NCI-H2227 (cell line): Measurements from ENCODE around the gene NLRP12.
"Not testable (repeated sequence)": the region's sequence is repeated elsewhere in the genome, so short reads cannot be mapped to it uniquely, and the experiment has no call there.

Source experiments
- DNase-seq: peaks from one replicate; lab custom pipeline; 2025; ENCODE audit not compliant: unreplicated experiment; lab: John Stamatoyannopoulos, UW

The NLRP12 gene, protein sequence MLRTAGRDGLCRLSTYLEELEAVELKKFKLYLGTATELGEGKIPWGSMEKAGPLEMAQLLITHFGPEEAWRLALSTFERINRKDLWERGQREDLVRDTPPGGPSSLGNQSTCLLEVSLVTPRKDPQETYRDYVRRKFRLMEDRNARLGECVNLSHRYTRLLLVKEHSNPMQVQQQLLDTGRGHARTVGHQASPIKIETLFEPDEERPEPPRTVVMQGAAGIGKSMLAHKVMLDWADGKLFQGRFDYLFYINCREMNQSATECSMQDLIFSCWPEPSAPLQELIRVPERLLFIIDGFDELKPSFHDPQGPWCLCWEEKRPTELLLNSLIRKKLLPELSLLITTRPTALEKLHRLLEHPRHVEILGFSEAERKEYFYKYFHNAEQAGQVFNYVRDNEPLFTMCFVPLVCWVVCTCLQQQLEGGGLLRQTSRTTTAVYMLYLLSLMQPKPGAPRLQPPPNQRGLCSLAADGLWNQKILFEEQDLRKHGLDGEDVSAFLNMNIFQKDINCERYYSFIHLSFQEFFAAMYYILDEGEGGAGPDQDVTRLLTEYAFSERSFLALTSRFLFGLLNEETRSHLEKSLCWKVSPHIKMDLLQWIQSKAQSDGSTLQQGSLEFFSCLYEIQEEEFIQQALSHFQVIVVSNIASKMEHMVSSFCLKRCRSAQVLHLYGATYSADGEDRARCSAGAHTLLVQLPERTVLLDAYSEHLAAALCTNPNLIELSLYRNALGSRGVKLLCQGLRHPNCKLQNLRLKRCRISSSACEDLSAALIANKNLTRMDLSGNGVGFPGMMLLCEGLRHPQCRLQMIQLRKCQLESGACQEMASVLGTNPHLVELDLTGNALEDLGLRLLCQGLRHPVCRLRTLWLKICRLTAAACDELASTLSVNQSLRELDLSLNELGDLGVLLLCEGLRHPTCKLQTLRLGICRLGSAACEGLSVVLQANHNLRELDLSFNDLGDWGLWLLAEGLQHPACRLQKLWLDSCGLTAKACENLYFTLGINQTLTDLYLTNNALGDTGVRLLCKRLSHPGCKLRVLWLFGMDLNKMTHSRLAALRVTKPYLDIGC

GRCh38 chr19:53824134-53824611 is at the start of gene NLRP12:
TSS of gene NLRP12 (minus strand) at chr19:53824314. CDS start at chr19:53824174, 140 bp downstream.
- no peak for DNase-seq

GRCh38 chr19:53872762-53873161 is 48.6 kb upstream of the NLRP12 start:
- DNase-seq, result no peak

GRCh38 chr19:53871454-53871853 is 47.3 kb upstream of the NLRP12 start:
- DNase-seq, result no peak

DNA sequence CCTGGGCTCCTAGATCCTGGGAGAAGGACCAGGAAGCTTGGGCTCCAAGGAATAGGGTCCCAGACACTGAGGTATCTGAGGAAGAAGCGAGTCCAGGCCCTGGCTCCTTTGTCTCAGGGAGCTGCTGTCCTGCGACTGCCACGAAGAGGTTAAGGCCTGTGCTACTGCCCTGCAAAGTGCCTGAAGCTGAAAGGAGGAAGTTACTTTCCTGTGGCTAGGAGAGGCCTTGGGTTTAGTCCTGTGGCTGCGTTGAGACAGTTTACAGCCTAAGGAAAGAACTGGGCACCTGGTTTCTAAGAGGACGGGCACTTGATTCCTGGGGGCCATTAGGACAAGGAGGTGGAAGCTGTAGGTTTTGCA is 46.4 kb upstream of the NLRP12 start:
- no peak for DNase-seq

DNA sequence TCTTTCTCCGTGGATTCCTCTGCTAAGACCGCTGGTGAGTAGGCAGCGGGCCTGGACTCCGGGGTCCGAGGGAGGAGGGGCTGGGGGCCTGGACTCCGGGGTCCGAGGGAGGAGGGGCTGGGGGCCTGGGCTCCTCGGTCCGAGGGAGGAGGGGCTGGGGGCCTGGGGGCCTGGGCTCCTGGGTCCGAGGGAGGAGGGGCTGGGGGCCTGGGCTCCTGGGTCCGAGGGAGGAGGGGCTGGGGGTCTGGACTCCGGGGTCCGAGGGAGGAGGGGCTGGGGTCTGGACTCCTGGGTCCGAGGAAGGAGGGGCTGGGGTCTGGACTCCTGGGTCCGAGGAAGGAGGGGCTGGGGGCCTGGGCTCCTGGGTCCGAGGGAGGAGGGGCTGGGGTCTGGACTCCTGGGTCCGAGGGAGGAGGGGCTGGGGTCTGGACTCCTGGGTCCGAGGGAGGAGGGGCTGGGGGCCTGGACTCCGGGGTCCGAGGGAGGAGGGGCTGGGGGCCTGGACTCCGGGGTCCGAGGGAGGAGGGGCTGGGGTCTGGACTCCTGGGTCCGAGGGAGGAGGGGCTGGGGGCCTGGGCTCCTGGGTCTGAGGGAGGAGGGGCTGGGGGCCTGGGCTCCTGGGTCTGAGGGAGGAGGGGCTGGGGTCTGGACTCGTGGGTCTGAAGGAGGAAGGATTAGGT is 45.8 kb upstream of the NLRP12 start:
- not testable (repeated sequence) for DNase-seq

GRCh38 chr19:53868892-53869804 is 45.0 kb upstream of the NLRP12 start:
- DNase-seq, result peak; percentile 93

GRCh38 chr19:53868091-53868891 is 44.2 kb upstream of the NLRP12 start:
- peak; percentile 81 for DNase-seq

DNA sequence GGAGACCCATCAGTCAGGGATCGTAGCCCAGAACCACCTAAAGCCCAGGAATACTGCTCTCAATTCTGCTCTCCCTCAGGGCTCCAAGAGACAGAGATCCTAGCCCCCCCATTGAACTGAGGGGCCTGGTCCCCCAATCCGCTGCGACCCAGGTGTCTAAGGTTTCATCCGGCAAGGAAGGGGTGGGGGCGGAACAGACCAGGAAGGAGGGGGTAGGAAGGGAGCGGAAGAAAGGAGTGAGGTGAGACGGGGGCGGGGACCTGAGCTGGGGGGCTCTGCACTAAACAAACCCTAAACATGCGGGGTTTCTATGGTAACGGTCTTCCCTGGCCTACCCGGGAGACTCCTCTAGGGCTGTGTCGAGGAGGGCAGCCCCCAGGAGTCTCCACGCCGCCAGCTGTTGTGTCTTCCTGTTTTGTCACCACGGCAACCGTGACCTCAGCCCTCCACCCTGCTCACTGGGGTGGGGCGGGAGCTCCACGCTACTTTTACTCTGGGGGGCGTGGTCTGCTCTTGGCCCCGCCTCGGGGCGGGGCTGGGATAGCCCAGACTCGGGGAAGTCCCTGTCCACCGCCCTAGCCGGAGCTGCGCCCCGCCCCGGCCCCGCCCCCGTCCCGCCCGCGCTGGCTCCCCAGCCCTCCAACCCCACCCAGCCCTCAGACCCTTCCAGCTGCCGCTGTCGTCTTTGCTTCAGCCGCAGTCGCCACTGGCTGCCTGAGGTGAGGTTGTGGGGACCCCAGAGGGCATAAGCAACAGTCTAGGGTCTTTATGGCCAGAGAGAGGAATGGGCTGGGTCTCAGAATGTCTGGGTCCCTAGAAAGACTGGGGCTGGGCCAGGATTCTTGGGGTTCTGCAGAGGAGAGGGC is 43.3 kb upstream of the NLRP12 start, which contains the start of gene MYADM:
Gene MYADM (plus strand): TSS at position 659 of the 866 bp plus-strand sequence. CDS start 5,647 bp downstream, outside the sequence.
- peak; percentile 100 for DNase-seq

GRCh38 chr19:53866865-53867224 is 42.7 kb upstream of the NLRP12 start:
- DNase-seq, result peak; percentile 77

- DNase-seq, result peak; percentile 95
Measured at GRCh38 chr19:53865918-53866864, 42.1 kb upstream of the NLRP12 start.

DNA sequence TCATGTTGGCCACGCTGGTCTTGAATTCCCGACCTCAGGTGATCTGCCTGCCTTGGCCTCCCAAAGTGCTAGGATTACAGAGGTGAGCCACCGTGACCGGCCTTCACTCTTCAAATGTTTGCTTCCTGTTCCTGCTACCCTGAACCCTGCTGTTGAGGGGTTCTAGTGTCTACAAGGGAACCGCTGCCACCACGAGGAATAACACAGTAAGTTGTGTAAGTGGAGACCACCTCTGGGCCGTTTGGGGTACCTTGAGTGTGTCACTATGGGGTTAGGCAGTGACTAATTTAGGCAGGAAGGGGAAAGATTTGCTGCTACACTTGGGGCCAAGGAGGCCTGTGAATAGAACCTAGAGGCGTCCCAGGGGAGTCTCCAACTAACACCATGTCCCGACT is 41.4 kb upstream of the NLRP12 start:
- DNase-seq, result no peak

DNA sequence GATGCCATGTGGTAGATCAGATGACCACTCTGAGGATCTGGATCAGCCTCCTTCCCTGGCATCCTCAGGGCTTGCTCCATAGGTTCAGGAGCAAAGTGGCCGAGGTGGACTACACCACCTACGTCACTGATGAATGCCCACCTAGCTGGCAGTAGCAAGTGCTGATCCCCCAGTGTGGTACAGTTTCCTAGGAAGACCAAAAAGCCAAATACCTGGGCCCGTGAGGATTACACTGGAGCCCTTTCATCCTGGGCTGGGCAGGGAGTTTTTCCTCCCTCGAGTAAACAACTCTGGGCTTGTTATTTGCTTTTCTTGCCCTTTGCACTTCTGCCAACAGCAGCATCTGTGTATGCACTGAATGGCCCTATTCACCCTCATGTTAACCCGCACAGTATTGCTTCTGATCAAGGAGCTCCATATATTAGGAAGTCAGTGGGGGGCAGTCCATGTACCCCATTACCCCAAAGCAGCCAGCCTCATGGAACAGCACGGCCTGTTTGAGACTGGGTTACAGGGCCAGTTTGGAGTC is 40.3 kb upstream of the NLRP12 start:
- DNase-seq, result no peak

DNA sequence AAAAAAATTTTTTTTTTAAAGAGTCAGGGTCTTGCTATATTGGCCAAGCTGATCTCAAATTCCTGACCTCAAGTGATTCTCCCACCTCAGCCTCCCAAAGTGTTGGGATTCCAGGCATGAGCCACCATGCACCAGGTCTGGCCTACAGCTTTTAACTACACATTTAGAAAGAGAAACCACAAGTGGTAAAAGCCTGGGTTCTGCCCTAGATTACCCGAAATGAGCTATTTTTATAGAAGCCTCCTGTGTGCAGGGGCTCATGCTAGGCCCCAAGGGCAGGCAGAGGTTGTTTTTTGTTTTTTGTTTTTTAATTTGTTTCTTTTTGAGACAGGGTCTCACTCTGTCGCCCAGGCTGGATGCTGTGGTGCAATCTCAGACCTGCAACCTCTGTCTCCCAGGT is 29.6 kb upstream of the NLRP12 start:
- DNase-seq, result no peak

DNA sequence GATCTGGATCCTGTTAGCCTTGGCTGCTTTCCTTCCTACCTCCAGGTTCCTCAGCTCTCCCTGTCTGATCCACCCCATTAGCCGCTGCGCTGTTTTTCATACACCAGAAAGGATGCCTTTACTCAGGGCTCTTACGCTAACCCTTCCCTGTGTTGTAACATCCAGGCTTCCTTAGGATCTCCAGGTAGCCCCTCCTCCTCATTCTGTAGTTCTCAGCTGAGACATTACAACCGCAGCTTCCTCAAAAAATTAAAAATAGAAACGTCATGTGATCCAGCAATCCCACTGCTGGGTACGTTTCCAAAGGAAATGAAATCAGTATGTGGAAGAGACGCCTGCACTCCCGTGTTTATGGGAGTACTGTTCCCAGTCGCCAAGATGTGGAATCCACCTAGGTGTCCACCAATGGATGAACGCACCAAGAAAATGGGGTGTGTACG is 25.1 kb upstream of the NLRP12 start:
- DNase-seq, result no peak

GRCh38 chr19:53847555-53847954 is 23.4 kb upstream of the NLRP12 start:
- no peak for DNase-seq

DNA sequence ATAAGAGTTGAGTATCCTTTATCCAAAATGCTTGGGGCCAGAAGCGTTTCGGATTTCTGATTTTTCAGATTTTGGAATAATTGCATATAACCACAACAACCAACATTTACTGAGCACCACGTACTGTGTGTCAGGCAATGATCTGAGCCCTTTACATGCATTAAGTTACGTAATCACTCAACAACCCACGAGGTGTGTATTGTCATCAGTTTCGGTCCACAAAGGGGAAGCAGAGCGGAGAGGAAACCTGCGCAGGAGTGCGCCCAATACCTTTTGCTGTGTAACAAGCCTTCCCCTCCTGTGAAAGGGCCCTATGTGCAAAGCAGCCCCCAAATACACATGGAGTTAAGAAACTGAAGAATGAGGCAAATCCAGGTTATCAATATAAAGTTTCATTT is 20.7 kb upstream of the NLRP12 start:
- no peak for DNase-seq

- not testable (repeated sequence) for DNase-seq
Measured at GRCh38 chr19:53840914-53841313, 16.8 kb upstream of the NLRP12 start.
